OCI-LY1 (cell line): Measurements from ENCODE around the gene PPDPF.

Source experiments
- EZH2 ChIP-seq: fragments of 200-600 bp; sonication (generic), shearing (Covaris generic); IDR thresholded peaks from 2 replicates; pipeline ENCODE4 v1.8.0; 2017; ENCODE audit warnings: borderline replicate concordance, mixed run types, mild to moderate bottlenecking, antibody characterized with exemption, low read length, moderate library complexity, mixed read lengths
- TF ChIP-seq, protein P1 (sequence below): fragments of 200-600 bp; sonication (generic), shearing (Covaris generic); IDR thresholded peaks from 2 replicates; pipeline ENCODE4 v1.5.1; 2017; ENCODE audit warnings: mild to moderate bottlenecking, antibody characterized with exemption, low read length, moderate library complexity, mixed read lengths

GRCh38 chr20:63492518-63492917 is 28.0 kb upstream of the PPDPF start:
- TF ChIP-seq, protein P1, sequence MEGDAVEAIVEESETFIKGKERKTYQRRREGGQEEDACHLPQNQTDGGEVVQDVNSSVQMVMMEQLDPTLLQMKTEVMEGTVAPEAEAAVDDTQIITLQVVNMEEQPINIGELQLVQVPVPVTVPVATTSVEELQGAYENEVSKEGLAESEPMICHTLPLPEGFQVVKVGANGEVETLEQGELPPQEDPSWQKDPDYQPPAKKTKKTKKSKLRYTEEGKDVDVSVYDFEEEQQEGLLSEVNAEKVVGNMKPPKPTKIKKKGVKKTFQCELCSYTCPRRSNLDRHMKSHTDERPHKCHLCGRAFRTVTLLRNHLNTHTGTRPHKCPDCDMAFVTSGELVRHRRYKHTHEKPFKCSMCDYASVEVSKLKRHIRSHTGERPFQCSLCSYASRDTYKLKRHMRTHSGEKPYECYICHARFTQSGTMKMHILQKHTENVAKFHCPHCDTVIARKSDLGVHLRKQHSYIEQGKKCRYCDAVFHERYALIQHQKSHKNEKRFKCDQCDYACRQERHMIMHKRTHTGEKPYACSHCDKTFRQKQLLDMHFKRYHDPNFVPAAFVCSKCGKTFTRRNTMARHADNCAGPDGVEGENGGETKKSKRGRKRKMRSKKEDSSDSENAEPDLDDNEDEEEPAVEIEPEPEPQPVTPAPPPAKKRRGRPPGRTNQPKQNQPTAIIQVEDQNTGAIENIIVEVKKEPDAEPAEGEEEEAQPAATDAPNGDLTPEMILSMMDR = no peak
- no peak for TF ChIP-seq EZH2
